ENCODE data around the gene ALDH4A1. TPM values are rescaled to one million over a fixed set of nuclear protein-coding genes. Genes with fewer than 3 reads are reported as not detected.

The ALDH4A1 gene
- polyA plus RNA-seq, 2 donors: 34.7 to 39.6 TPM

- H3K27me3 ChIP-seq (ENCODE audit: control insufficient read depth in 1 of 2, insufficient read depth in 2 of 2, low read length in 2 of 2): no peaks in the 10 kb centered on the region
- 89 to 95% methylated on average over 3 of the region's 3 CpGs for WGBS, 2 donors
- no peak overlapping the region for H3K27ac ChIP-seq (ENCODE audit: low read depth in 2 of 2, low read length in 1 of 2)
- H3K4me3 ChIP-seq (ENCODE audit: low read depth in 1 of 2, low read length in 2 of 2): no peak overlapping the region
- no peaks in the 10 kb centered on the region for H3K9me3 ChIP-seq (ENCODE audit: control insufficient read depth in 2 of 2, insufficient read depth in 1 of 2, low read depth in 1 of 2, low read length in 1 of 2)
- no peaks in the 10 kb centered on the region for H3K36me3 ChIP-seq (ENCODE audit: control insufficient read depth in 2 of 2, insufficient read depth in 2 of 2, low read length in 1 of 2)
- no peaks in the 10 kb centered on the region for H3K4me1 ChIP-seq (ENCODE audit: control insufficient read depth in 2 of 2, insufficient read depth in 2 of 2, low read length in 1 of 2)
Observed at GRCh38 chr1:18866846-18867245, 35.5 kb downstream of the ALDH4A1 start.

GRCh38 chr1:18866314-18866713, 36.0 kb downstream of the ALDH4A1 start:
- Histone ChIP-seq H3K4me1 (ENCODE audit: control insufficient read depth in 2 of 2, insufficient read depth in 2 of 2, low read length in 1 of 2) (no peaks in the 10 kb centered on the region), H3K27ac (ENCODE audit: low read depth in 2 of 2, low read length in 1 of 2) (no peak overlapping the region)
- 74 to 80% methylated on average over 6 of the region's 6 CpGs for WGBS, 2 donors

GRCh38 chr1:18865176-18865575, 37.2 kb downstream of the ALDH4A1 start:
- 80 to 82% methylated on average over 9 of the region's 9 CpGs for WGBS, 2 donors
- Histone ChIP-seq H3K4me3 (ENCODE audit: low read depth in 1 of 2, low read length in 2 of 2) (no peak overlapping the region), H3K27ac (ENCODE audit: low read depth in 2 of 2, low read length in 1 of 2) (no peak overlapping the region), H3K36me3 (ENCODE audit: control insufficient read depth in 2 of 2, insufficient read depth in 2 of 2, low read length in 1 of 2) (no peaks in the 10 kb centered on the region), H3K4me1 (ENCODE audit: control insufficient read depth in 2 of 2, insufficient read depth in 2 of 2, low read length in 1 of 2) (no peaks in the 10 kb centered on the region), H3K9me3 (ENCODE audit: control insufficient read depth in 2 of 2, insufficient read depth in 1 of 2, low read depth in 1 of 2, low read length in 1 of 2) (no peaks in the 10 kb centered on the region), H3K27me3 (ENCODE audit: control insufficient read depth in 1 of 2, insufficient read depth in 2 of 2, low read length in 2 of 2) (no peaks in the 10 kb centered on the region)

More at GRCh38 chr1:18866314-18866713, 36.0 kb downstream of the ALDH4A1 start:
- H3K4me3 ChIP-seq (ENCODE audit: low read depth in 1 of 2, low read length in 2 of 2): no peak overlapping the region
- no peaks in the 10 kb centered on the region for H3K27me3 ChIP-seq (ENCODE audit: control insufficient read depth in 1 of 2, insufficient read depth in 2 of 2, low read length in 2 of 2)
- no peaks in the 10 kb centered on the region for H3K36me3 ChIP-seq (ENCODE audit: control insufficient read depth in 2 of 2, insufficient read depth in 2 of 2, low read length in 1 of 2)
- no peaks in the 10 kb centered on the region for H3K9me3 ChIP-seq (ENCODE audit: control insufficient read depth in 2 of 2, insufficient read depth in 1 of 2, low read depth in 1 of 2, low read length in 1 of 2)

GRCh38 chr1:18861590-18861989, 40.8 kb downstream of the ALDH4A1 start:
- 74 to 76% methylated on average over 8 of the region's 8 CpGs for WGBS, 2 donors
- Histone ChIP-seq H3K4me3 (ENCODE audit: low read depth in 1 of 2, low read length in 2 of 2) (no peak overlapping the region), H3K9me3 (ENCODE audit: control insufficient read depth in 2 of 2, insufficient read depth in 1 of 2, low read depth in 1 of 2, low read length in 1 of 2) (peaks cover 0 to 4% of the 10 kb centered on the region in 2 donors), H3K27me3 (ENCODE audit: control insufficient read depth in 1 of 2, insufficient read depth in 2 of 2, low read length in 2 of 2) (no peaks in the 10 kb centered on the region), H3K27ac (ENCODE audit: low read depth in 2 of 2, low read length in 1 of 2) (no peak overlapping the region), H3K36me3 (ENCODE audit: control insufficient read depth in 2 of 2, insufficient read depth in 2 of 2, low read length in 1 of 2) (no peaks in the 10 kb centered on the region), H3K4me1 (ENCODE audit: control insufficient read depth in 2 of 2, insufficient read depth in 2 of 2, low read length in 1 of 2) (peaks cover 0 to 4% of the 10 kb centered on the region in 2 donors)

- 77 to 83% methylated on average over 9 of the region's 9 CpGs for WGBS, 2 donors
Observed at GRCh38 chr1:18861082-18861481, 41.3 kb downstream of the ALDH4A1 start.

GRCh38 chr1:18859560-18859959, 42.8 kb downstream of the ALDH4A1 start, which contains the start of gene TAS1R2:
Gene TAS1R2, minus strand, starts transcription at chr1:18859660. Its CDS starts 0 bp downstream, at chr1:18859660.
- H3K4me1 ChIP-seq (ENCODE audit: control insufficient read depth in 2 of 2, insufficient read depth in 2 of 2, low read length in 1 of 2): peaks cover 0 to 4% of the 10 kb centered on the region in 2 donors
- H3K36me3 ChIP-seq (ENCODE audit: control insufficient read depth in 2 of 2, insufficient read depth in 2 of 2, low read length in 1 of 2): no peaks in the 10 kb centered on the region
- H3K27ac ChIP-seq (ENCODE audit: low read depth in 2 of 2, low read length in 1 of 2): no peak within 1 kb of the TSS
- WGBS, 2 donors: 64 to 76% methylated on average over 4 of the region's 4 CpGs
- peaks cover 0 to 4% of the 10 kb centered on the region in 2 donors for H3K9me3 ChIP-seq (ENCODE audit: control insufficient read depth in 2 of 2, insufficient read depth in 1 of 2, low read depth in 1 of 2, low read length in 1 of 2)
- no peak within 1 kb of the TSS for H3K4me3 ChIP-seq (ENCODE audit: low read depth in 1 of 2, low read length in 2 of 2)
- H3K27me3 ChIP-seq (ENCODE audit: control insufficient read depth in 1 of 2, insufficient read depth in 2 of 2, low read length in 2 of 2): no peaks in the 10 kb centered on the region

More at GRCh38 chr1:18861082-18861481, 41.3 kb downstream of the ALDH4A1 start:
- H3K36me3 ChIP-seq (ENCODE audit: control insufficient read depth in 2 of 2, insufficient read depth in 2 of 2, low read length in 1 of 2): no peaks in the 10 kb centered on the region
- no peak overlapping the region for H3K4me3 ChIP-seq (ENCODE audit: low read depth in 1 of 2, low read length in 2 of 2)
- no peak overlapping the region for H3K27ac ChIP-seq (ENCODE audit: low read depth in 2 of 2, low read length in 1 of 2)
- no peaks in the 10 kb centered on the region for H3K27me3 ChIP-seq (ENCODE audit: control insufficient read depth in 1 of 2, insufficient read depth in 2 of 2, low read length in 2 of 2)
- H3K9me3 ChIP-seq (ENCODE audit: control insufficient read depth in 2 of 2, insufficient read depth in 1 of 2, low read depth in 1 of 2, low read length in 1 of 2): peaks cover 0 to 4% of the 10 kb centered on the region in 2 donors
- H3K4me1 ChIP-seq (ENCODE audit: control insufficient read depth in 2 of 2, insufficient read depth in 2 of 2, low read length in 1 of 2): peaks cover 0 to 4% of the 10 kb centered on the region in 2 donors

GRCh38 chr1:18858070-18858688, 44.2 kb downstream of the ALDH4A1 start:
- peaks cover 0 to 4% of the 10 kb centered on the region in 2 donors for H3K4me1 ChIP-seq (ENCODE audit: control insufficient read depth in 2 of 2, insufficient read depth in 2 of 2, low read length in 1 of 2)
- H3K36me3 ChIP-seq (ENCODE audit: control insufficient read depth in 2 of 2, insufficient read depth in 2 of 2, low read length in 1 of 2): no peaks in the 10 kb centered on the region
- WGBS, 2 donors: 82 to 86% methylated on average over 7 of the region's 7 CpGs
- no peaks in the 10 kb centered on the region for H3K27me3 ChIP-seq (ENCODE audit: control insufficient read depth in 1 of 2, insufficient read depth in 2 of 2, low read length in 2 of 2)
- H3K9me3 ChIP-seq (ENCODE audit: control insufficient read depth in 2 of 2, insufficient read depth in 1 of 2, low read depth in 1 of 2, low read length in 1 of 2): peaks cover 0 to 4% of the 10 kb centered on the region in 2 donors
- H3K4me3 ChIP-seq (ENCODE audit: low read depth in 1 of 2, low read length in 2 of 2): no peak overlapping the region
- no peak overlapping the region for H3K27ac ChIP-seq (ENCODE audit: low read depth in 2 of 2, low read length in 1 of 2)

GRCh38 chr1:18856435-18856834, 45.9 kb downstream of the ALDH4A1 start:
- Histone ChIP-seq H3K4me1 (ENCODE audit: control insufficient read depth in 2 of 2, insufficient read depth in 2 of 2, low read length in 1 of 2) (peaks cover 0 to 4% of the 10 kb centered on the region in 2 donors), H3K4me3 (ENCODE audit: low read depth in 1 of 2, low read length in 2 of 2) (no peak overlapping the region), H3K36me3 (ENCODE audit: control insufficient read depth in 2 of 2, insufficient read depth in 2 of 2, low read length in 1 of 2) (no peaks in the 10 kb centered on the region), H3K27ac (ENCODE audit: low read depth in 2 of 2, low read length in 1 of 2) (no peak overlapping the region), H3K27me3 (ENCODE audit: control insufficient read depth in 1 of 2, insufficient read depth in 2 of 2, low read length in 2 of 2) (no peaks in the 10 kb centered on the region), H3K9me3 (ENCODE audit: control insufficient read depth in 2 of 2, insufficient read depth in 1 of 2, low read depth in 1 of 2, low read length in 1 of 2) (peaks cover 0 to 4% of the 10 kb centered on the region in 2 donors)
- 89 to 94% methylated on average over 1 of the region's 1 CpG for WGBS, 2 donors

GRCh38 chr1:18855573-18855972, 46.8 kb downstream of the ALDH4A1 start:
- Histone ChIP-seq H3K4me3 (ENCODE audit: low read depth in 1 of 2, low read length in 2 of 2) (no peak overlapping the region), H3K27me3 (ENCODE audit: control insufficient read depth in 1 of 2, insufficient read depth in 2 of 2, low read length in 2 of 2) (no peaks in the 10 kb centered on the region), H3K36me3 (ENCODE audit: control insufficient read depth in 2 of 2, insufficient read depth in 2 of 2, low read length in 1 of 2) (no peaks in the 10 kb centered on the region), H3K9me3 (ENCODE audit: control insufficient read depth in 2 of 2, insufficient read depth in 1 of 2, low read depth in 1 of 2, low read length in 1 of 2) (peaks cover 0 to 4% of the 10 kb centered on the region in 2 donors), H3K27ac (ENCODE audit: low read depth in 2 of 2, low read length in 1 of 2) (no peak overlapping the region), H3K4me1 (ENCODE audit: control insufficient read depth in 2 of 2, insufficient read depth in 2 of 2, low read length in 1 of 2) (peaks cover 0 to 4% of the 10 kb centered on the region in 2 donors)
- 63 to 71% methylated on average over 6 of the region's 6 CpGs for WGBS, 2 donors

All from esophagus (tissue), 2 donors.